CD4-positive, alpha-beta T cell treated with Interleukin-12 subunit alpha and Interleukin-12 subunit beta, for 1 hour (primary cell): ENCODE measurements around the gene SEMA3F.

Source experiments
- DNase-seq: peaks from one replicate; pipeline ENCODE4 v3.0.0-alpha.2; 2020

Gene SEMA3F

DNA sequence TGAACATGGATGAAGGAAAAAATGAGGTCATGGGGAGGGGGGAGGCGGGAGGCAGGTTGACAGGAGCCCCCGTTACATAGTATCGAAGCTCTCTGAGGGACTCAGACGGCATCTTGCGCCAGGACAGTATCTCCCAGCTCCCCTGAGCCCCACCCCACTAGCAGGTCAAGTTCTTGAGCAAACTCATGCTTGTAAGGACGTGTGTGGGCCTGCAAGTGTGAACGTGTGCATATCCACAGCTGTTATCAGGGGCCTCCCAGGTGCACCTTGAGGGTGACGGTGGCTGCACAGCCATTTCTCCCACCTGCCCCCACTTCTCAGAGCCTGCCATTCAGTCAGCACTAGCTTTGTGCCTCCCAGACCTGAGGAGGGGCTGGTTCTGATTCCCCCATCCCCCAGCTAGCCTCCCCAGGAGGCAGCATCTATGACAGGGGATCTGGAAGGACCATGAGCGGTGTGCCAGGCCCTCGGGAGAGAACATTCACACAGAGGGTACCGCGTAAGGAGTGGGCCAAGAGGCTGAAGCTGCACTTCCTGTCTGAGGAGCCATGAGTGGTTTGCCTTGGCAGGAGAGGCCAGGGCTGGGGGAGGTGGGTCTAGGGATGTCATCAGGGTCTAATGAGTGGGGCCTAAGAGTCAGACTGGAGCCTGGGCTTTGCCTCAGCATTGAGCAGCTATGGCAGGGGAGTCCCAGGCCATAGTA is 2.9 kb downstream of the SEMA3F start:
- DNase-seq, result no peak

DNA sequence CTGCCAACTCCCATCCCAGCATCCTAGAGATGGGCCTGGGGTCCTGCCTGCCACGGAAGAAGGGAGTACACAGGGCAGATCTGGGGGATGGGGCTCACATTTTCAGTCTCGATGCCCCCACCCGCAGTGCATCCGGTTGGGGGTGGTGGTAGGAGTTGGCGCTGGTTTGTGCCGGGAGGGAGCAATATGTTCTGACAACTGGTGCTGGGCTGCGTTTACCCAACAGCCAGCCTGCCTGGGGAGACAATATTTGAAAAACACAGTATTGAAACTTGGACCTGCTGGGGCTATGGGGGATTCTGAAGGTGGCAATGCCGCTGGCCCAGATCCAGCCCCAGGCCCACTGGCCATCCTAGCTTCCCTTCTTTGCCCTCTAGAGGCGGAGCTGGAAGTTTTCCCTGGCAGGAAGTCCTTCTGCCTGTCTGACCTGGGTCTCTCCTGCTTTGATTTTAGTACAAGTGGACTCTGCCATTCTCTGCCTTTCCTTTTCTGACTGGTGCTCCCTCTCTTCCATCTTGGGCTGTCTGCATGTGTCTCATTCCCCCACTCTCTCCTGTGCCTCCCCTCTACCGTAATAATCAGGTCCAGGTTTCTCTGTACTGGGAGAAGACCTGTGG is 3.5 kb downstream of the SEMA3F start:
- no peak for DNase-seq

DNA sequence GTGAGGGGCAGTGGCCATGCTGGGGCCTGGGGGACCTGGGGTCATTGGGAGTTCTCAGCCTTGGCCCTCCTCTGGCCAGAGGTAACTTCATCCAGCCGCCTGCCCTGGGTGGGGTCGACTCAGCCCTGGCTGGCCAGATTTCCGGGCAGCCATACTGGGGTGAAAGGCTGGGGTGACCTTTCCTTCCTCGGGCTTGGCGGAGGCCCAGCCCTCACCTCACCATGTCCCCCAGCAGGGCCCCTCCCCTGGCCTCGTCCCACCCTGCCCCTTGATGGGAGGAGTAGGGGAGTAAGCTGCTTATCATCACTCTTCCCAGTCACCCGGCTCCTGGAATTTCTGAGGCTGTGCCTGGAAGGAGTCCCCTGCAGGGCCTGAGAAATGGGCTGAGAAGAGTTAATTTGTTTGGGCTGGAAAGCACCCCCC is 5.4 kb downstream of the SEMA3F start:
- no peak for DNase-seq

DNA sequence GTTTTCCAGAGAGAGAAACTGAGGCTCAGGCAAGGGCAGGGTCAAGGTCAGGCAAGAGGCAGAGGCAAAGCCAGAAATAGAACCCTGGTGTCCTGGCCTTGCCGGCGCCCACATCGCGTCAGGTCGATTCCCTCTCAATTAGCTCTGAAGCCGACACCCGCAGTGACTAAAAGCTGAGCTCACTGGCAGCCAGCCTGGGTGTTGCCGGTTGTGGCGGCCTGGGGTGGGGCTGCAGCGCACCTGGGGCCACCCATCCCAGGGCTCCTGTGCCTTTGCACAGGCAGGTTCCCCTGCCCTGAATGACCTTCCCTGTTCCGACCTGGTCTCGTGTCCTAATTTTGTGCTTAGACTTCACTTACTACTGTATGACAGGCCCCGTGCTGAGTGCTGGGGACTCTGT is 6.2 kb downstream of the SEMA3F start:
- no peak for DNase-seq

DNA sequence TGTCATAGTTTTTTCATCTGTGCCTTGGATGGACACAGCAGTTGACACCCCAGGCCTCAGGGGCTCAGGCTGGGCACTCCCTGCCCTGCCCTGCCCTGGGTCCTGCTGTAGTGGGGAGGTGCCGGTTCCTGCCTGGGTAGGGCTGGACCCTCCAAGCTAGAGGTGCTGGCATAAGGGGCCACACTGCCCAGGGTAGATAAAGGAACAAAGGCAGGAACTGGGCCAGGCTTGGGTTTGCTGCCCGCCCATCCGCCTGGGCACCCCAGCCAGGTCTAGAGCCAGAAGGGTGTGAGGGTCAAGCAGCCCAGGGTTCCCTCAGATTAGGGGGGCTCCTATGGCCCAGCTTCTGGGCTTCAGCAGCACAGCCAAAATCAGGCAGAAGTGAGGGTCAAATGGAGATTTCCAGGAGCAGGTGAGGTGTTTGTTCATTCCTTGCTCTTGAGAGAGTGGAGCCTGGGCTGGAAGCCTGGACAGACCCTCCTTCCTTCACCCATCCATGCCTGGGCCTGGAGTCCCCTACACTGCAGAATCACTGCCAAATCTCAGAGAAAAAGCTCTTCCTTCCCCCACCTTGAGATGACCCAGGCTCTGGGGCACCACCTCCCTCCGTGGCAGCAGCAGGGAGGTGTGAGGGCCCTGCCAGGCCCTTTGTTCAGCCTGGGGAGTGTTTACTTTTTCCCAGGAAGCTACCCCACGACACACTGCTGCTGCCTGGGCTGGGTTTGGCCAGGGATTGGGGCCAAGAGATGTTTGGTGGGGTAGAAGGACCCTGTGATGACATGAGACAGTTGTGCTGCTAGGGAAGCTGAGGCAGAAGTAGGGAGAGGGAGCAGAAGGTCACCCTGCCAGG is 7.1 kb downstream of the SEMA3F start:
- DNase-seq, result no peak

DNA sequence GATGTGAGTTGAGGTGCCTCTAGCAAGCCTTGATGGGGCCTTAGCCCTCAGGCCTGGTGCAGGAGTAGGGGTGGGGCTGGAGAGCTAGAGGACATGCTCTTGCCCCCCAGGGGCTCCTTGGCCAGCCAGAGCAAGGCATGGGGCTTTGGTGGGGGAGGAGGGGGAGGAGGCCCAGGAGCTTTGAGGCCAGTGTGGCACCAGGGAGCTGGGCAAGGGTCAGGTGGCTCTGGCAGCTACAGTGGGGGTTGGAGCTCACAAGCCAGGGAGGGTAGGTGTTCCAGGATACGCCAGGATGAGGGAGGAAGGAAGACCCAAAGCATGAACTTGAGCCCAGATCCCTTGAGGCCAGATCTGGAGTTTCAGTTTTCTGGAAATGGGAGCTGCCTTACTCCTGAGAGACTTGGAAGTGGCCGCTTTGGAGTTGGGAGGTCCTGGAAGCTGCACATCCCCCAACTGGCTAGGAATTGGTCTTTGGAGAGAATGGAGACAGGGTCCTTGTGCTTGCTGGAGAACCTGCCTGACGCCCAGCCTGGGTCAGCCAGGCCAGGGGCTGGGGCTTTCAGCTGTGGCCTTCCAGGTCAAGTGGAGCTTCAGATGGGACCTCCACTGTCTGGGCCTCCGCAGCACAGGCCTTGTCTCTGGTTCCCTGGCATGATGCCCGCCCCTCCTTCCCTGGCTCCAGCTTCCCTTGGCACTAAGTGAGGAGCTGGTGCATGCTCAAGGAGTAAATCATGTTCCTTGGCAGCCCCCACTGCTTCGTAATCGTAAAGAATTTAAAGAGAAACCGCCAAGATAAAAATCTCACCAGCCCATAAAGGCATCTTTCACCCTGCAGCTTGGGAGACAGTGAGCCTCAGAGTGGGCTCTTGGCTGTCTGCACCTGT is 8.7 kb downstream of the SEMA3F start:
- no peak for DNase-seq

DNA sequence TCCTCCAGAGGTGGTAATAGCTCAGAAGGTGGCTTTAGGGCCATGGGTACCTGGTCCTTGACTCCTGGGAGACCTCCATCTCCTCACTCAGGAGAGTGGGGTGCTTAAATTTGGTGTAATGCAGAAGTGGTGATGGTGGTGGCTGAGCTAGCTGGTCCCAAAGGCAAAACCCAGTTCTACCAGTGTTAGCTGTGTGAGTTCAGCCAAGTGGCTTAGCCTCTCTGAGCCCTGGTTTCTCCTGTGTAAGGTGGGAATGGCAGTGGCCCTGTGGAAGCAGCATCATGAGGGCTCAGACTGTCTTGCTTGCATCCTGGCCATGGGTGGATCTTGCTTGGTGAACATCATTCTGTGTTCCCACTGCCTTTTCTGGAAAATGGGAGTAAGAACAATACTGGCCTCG is 9.4 kb downstream of the SEMA3F start:
- no peak for DNase-seq

- DNase-seq, result no peak
These were observed 10.1 kb downstream of the SEMA3F start for GRCh38 chr3:50164984-50165909.

GRCh38 chr3:50165910-50166538 is 10.9 kb downstream of the SEMA3F start:
- DNase-seq, result no peak

GRCh38 chr3:50166620-50167019 is 11.5 kb downstream of the SEMA3F start:
- no peak for DNase-seq

- no peak for DNase-seq
These were observed 12.1 kb downstream of the SEMA3F start for GRCh38 chr3:50167069-50167840.

DNA sequence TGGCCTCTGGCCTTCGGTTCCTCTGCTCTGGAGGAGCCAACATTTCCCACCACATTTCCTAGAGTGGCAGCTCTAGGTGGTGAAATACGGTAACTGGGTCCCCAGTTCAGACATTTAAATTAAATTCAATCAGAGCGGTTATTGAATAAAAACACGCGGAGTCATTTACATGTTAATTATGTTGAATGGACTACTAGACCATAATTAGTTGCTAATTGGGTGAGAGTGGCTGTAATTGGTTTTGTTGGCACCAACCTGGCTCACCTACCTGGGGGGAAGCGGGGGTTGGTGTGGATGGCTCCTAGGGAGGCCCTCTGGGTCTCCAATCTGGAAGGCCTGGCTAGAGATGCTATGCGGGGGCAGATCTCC is 12.7 kb downstream of the SEMA3F start:
- no peak for DNase-seq

DNA sequence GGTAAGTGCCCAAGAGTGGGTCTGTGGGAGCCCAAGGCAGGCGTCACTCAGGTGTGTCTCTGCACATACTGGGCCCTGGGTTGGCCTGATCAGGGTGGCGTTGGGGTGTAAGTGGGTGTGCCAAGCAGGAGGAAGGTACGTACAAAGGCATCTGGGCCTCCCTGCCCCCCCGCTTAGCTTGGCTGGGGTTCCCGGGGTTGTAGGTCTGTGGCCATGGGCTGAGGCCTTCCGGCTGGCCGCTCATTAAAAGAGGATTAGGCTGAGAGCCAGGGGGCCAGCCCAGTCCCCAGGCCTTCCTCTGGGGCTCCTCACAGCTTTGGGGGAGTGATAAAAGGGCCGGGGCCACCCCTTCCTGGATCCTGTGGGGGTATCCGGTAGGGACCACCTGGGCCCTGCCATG is 13.3 kb downstream of the SEMA3F start:
- DNase-seq, result no peak

DNA sequence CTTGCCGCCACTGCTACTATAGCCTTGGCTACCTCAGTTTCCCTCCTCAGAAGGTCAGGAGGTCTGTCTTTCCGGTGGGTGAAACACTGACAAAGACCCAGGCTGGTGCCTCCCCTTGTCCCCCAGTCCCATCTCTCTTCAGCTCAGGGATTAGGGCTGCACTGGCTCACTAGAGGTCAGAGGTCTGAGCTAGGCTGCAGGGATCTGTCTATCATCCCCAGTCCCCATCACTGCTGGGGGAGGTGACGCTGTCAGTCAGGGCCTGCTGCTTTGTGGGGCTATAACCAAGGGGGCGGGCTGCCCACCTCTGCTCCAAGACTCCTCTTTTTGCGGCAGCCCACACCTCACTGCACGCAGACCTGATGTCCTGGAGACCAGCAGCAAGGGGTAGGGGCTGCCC is 13.7 kb downstream of the SEMA3F start:
- no peak for DNase-seq

DNA sequence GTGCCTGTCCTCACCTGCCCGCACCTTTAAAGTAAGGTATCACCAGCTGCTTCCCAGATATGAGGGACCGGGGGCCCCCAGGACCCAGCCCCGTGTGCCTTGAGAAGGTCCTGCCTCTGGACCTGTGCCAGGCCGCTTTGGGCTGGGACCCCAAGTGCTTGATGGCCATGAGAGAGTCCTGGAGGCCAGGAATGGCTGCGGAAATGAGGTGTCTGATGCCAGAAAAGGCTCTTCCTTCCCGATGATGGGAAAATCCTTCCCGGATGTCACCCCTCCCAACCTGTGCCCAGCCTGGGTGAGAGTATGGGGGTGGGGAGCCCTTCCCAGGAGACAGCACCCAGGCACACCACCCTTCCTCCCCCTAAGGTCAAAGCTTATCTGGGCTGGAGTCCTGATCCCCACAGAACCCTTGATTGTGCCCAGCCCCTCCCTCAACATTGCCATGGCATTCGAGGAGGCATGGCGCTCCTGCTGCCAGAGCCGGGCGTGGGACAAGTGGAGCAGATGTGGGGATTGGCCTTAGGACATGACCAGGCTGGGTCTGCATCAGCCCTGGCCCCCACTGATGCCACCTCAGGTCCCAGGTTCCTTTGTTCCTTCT is 14.2 kb downstream of the SEMA3F start:
- DNase-seq, result no peak

- no peak for DNase-seq
These were observed 14.7 kb downstream of the SEMA3F start for GRCh38 chr3:50169858-50170257.

DNA sequence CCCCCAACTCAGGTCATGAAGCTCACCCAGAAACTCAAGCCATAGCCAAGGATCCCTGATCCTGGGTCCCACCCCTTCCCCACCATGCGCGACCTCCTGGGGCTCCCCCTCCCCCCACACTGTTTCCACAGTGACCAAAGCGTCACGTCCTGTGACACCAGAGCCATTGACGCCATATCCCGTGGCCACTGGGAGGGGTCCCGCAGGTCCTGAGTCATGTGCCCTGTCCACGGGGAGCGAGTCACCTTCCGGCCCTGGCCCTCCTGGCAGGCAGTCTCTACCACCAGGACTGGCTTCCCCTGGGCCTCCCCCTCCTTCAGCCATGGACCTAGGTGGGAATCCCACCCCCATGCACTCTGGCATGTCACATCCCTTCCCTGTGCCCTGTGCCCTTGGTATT is 15.6 kb downstream of the SEMA3F start:
- no peak for DNase-seq

DNA sequence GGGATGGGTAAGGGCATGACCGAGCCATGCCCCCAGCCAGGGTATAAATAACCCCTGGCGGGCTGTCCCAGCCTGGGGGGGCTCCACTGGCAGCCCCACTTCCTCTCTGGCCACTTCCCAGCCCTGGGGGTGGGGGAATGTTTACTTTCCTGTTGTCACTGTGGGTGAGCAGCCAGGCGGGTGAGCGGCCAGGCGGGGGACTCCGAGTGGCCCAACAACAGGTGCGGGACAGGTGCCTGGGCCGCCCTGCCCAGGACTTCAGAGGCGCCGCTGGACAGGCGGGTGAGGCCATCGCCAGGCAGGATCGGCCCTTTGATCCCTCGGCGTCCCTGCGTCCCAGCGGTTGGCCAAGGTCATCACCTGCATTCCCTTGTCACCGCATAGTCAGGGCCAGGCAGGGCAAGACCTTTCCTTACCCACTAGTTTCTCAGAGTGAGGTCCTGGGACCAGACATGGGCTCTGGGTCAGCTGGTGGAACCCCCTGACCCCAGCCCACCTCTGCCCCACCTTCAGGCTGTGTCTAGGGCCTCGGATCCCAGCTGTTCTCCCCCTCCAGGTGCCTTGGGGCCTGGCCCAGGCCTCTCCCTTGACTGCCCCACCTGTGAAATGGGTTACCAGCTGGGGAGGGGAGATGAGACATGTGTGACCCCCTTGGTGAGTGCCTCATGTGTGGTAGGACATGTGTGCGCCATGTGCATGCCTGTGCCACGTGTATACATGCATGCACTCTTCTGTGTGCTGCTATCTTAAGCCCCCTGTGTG is 16.6 kb downstream of the SEMA3F start:
- no peak for DNase-seq

GRCh38 chr3:50172626-50173220 is 17.6 kb downstream of the SEMA3F start:
- no peak for DNase-seq
